Spinal cord (tissue), 10 donors: Measurements from ENCODE around the gene CDC40. TPM values are rescaled to one million over a fixed set of nuclear protein-coding genes. Genes with fewer than 3 reads are reported as not detected.

Experiments used
- DNase-seq, 6 donors: peaks; one replicate each; pipeline versions ENCODE4 v3.0.0 to v3.0.0-alpha.2; 2013 to 2015; ENCODE audit warnings: low spot score in 6 of 6, low read depth in 4 of 6
- H3K27ac ChIP-seq: one replicate; pipeline ENCODE4 v1.5.1; 2013; ENCODE audit warnings: low read depth, low read length, control low read depth
- H3K27me3 ChIP-seq: one replicate; pipeline ENCODE4 v1.6.1; 2013; ENCODE audit warnings: low read length; ENCODE audit not compliant: control insufficient read depth, insufficient read depth
- H3K36me3 ChIP-seq: one replicate; pipeline ENCODE4 v1.6.1; 2013; ENCODE audit warnings: low read length; ENCODE audit not compliant: control insufficient read depth, insufficient read depth
- H3K4me1 ChIP-seq: one replicate; pipeline ENCODE4 v1.6.1; 2013; ENCODE audit warnings: low read length; ENCODE audit not compliant: control insufficient read depth, insufficient read depth
- H3K4me3 ChIP-seq: one replicate; pipeline ENCODE4 v1.5.1; 2013; ENCODE audit warnings: low read depth, low read length, control low read depth
- H3K9me3 ChIP-seq: one replicate; pipeline ENCODE4 v1.6.1; 2013; ENCODE audit warnings: low read length; ENCODE audit not compliant: control insufficient read depth, insufficient read depth
- WGBS: methylation state at CpG from one replicate; pipeline ENCODE4 v1.1.5; 2013; ENCODE audit warnings: missing lambda C conversion rate; ENCODE audit not compliant: insufficient coverage; 5-methylcytosine and 5-hydroxymethylcytosine counted together
- long read RNA-seq, 4 donors: transcript quantifications; one replicate each; lab custom pipeline, GENCODE V29; 2026
- polyA plus RNA-seq, 2 donors: library from polyadenylated mRNA; unstranded; fragments of 120-200 nt; gene quantifications; one replicate each; pipeline ENCODE4 v1.2.1, GENCODE V29; 2013; ENCODE audit not compliant: insufficient read length in 2 of 2
- total RNA-seq, 2 donors: library from RNA; depleted of rRNA in 1 of 2; stranded (reverse); fragments of 120-200 nt in 1 of 2; fragments of >200 nt in 1 of 2; gene quantifications; one replicate each; pipeline versions ENCODE4 v1.2.3 to v1.2.4, GENCODE V29; 2013 to 2014
- donor health status: healthy.

Gene CDC40
- total RNA-seq = 10 to 100 TPM; 26.6 to 26.9 TPM
- polyA plus RNA-seq = 10 to 100 TPM; 20.2 to 22.6 TPM
- long read RNA-seq, donor 1, transcript CDC40-201 (15 exons, 3,848 nt) = major isoform, 5 of 5 reads
- long read RNA-seq, donor 1, partial matches to known transcripts = 0 of 5 reads
- long read RNA-seq, donor 1, other reads (novel, unspliced or antisense) = 0 of 5 reads
- long read RNA-seq, donor 2 = 0 reads
- long read RNA-seq, donor 3 = 0 reads
- long read RNA-seq, donor 4, partial matches to known transcripts = 15 of 15 reads
- long read RNA-seq, donor 4, other reads (novel, unspliced or antisense) = 0 of 15 reads

DNA sequence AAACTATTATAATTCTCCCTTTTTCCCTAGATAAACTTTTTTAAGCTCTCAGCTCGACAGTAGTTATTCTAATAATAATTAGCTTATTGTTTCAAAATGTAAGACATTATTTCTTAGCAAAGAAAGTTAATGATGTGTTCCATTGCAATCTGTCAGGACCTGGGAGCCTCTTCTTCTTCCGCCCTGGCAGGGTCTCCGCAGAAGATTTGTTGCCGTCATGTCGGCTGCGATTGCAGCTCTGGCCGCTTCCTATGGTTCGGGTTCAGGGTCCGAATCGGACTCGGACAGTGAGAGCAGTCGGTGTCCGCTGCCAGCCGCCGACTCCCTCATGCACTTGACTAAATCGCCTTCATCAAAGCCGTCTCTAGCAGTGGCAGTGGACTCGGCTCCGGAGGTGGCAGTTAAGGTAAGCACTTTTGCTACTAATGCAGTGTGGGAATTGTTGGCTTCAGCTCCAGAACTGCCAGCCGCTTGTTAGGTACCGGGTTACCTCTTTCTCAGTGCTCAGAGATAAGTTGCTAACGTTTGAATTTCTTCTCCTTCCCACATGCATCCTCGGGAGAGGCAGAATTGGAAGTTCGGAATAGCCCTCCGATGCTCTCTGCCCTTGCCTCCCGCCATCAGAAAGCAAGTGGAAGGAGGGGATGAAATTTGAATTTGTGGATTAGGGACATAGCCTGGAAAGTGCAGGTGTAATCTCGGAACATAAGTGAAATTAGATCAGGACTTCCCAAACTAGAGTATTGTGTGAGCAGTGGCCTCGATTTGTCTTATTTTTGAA is at the start of gene CDC40:
TSS of gene CDC40 (plus strand) at position 200 of the 781 bp plus-strand sequence. CDS start at position 218, 18 bp downstream.
- under 1% methylated on average over 21 of the region's 28 CpGs for WGBS
- peak within 1 kb of the TSS; percentile 96 for H3K4me3 ChIP-seq
- no peaks in the 10 kb centered on the region for H3K36me3 ChIP-seq

DNA sequence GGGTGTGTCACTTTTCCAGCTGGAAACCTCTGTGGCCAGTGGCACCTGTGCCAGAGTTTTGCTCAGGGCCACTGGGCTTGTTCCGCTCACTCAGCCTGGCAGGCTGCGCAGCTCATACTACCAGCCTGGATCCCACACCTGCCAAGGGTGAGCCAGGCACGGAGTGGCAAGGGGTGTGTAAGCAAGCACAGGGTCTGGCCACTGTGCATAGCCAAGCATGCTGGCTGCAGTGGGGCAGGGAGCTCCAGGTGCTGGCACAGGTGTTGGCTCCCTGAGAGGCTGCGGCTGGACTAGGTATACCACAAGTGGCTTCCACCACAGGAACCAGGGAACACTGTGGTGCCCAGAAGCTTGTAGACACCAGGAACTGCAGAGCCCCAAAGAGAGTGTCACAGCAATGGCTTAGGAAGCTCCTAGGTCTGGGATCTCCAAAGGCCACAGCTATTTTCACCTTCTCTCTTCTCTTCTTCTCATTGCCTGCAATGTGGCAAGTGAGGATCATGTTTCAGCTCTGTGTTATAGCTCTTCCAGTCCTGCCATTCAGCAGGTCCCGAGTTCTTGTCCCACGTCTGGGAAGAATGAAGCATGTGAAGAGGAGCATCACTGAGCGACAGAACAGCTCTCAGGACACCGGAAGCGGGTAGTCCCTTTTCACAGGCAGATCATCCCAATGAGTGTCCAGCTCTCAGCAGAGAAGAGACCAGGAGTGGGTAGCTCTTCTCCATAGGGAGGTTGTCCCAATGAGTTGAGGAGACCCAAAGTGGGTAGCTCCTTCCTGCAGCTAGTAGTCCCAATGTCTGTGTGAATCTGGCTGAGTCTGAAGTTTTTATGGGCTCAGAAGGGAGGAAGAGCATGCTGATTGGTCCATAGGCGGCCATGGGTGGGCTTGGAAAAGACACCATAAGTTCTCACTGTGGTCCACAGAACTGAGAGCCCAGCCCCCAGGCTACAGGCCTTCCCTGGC is 42.0 kb upstream of the CDC40 start:
- H3K9me3 ChIP-seq = peaks cover 5% of the 10 kb centered on the region

More for the DNA sequence above, at the start of gene CDC40:
- no peaks in the 10 kb centered on the region for H3K9me3 ChIP-seq
- H3K27ac ChIP-seq = peak within 1 kb of the TSS; percentile 96
- peak in 2 of 6 donors; percentile 33 to 83 for DNase-seq
- H3K4me1 ChIP-seq = no peaks in the 10 kb centered on the region
- H3K27me3 ChIP-seq = no peaks in the 10 kb centered on the region

DNA sequence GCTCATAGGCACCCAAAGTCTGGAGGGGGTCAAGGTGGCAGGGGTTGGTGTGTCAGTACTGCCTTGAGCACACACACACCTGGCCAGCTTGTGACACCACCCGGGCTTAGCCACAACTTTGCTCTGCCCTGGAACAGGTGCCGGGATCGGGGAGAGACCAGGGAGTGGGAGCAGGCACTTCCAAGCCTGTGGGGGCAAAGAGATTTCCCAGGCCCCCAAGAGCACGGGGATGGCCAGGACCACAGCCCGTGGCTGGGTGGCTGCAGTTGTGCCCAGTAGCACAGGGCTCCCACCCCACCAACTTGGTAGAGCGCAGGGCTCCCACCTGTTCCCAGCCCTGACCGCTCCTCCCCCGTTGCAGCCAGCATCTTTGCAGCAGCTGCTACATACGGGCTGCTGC is 41.2 kb upstream of the CDC40 start:
- no peaks in the 10 kb centered on the region for H3K4me1 ChIP-seq
- WGBS = 96% methylated on average over 9 of the region's 9 CpGs
- no peak overlapping the region for H3K4me3 ChIP-seq
- H3K27ac ChIP-seq = no peak overlapping the region
- H3K9me3 ChIP-seq = peaks cover 5% of the 10 kb centered on the region
- H3K27me3 ChIP-seq = no peaks in the 10 kb centered on the region
- peaks cover 12% of the 10 kb centered on the region for H3K36me3 ChIP-seq
- no peak for DNase-seq

More for the DNA sequence above, 42.0 kb upstream of the CDC40 start:
- no peak for DNase-seq
- 97% methylated on average over 10 of the region's 10 CpGs for WGBS
- Histone ChIP-seq H3K27ac (no peak overlapping the region), H3K36me3 (peaks cover 12% of the 10 kb centered on the region), H3K4me1 (no peaks in the 10 kb centered on the region), H3K4me3 (no peak overlapping the region), H3K27me3 (no peaks in the 10 kb centered on the region)

GRCh38 chr6:110140650-110141049 is 39.6 kb upstream of the CDC40 start:
- peaks cover 5% of the 10 kb centered on the region for H3K9me3 ChIP-seq
- H3K4me1 ChIP-seq = no peaks in the 10 kb centered on the region
- no peak for DNase-seq
- H3K27ac ChIP-seq = no peak overlapping the region
- peaks cover 12% of the 10 kb centered on the region for H3K36me3 ChIP-seq
- no CpG with 5 or more reads among the region's 2 CpGs for WGBS
- H3K4me3 ChIP-seq = no peak overlapping the region
- no peaks in the 10 kb centered on the region for H3K27me3 ChIP-seq

DNA sequence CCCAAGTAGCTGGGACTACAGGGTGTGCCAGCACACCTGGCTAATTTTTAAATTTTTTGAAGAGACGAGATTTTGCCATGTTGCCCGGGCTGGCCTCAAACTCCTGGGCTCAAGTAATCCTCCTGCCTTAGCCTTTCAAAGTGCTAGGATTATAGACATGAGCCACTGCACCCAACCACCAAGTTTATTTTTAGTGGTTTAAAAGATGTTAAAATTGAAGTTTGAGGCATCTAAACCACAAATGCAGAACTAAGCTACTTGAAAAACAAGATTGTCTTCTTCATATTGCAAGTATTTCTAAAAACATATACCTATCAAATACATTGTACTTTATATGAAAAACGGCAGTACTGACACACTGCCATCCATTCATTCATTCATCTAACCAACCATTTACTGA is 32.4 kb upstream of the CDC40 start:
- Histone ChIP-seq H3K4me3 (no peak overlapping the region), H3K4me1 (no peaks in the 10 kb centered on the region), H3K36me3 (no peaks in the 10 kb centered on the region), H3K27ac (no peak overlapping the region), H3K9me3 (no peaks in the 10 kb centered on the region), H3K27me3 (no peaks in the 10 kb centered on the region)
- WGBS = 94% methylated on average over 2 of the region's 3 CpGs
- DNase-seq = no peak

DNA sequence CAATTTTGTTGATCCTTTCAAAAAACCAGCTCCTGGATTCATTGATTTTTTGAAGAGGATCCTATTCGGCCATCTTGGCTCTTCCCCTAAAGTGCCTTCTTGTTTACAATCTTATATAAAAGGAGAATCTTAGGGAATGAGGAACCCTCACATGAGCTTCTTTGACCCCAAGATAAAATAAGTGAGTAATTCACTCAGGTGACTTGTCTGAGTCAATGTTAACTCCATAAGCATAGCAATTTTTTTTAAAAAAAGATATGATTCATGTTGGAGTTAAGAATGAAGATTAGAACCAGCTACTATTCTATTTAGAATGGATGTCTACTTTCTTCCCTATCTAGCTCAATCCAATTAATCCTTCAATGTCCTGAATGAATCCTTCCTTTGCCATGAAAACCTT is 21.7 kb upstream of the CDC40 start:
- H3K4me1 ChIP-seq = no peaks in the 10 kb centered on the region
- no peak overlapping the region for H3K4me3 ChIP-seq
- H3K36me3 ChIP-seq = no peaks in the 10 kb centered on the region
- H3K27me3 ChIP-seq = no peaks in the 10 kb centered on the region
- no CpG with 5 or more reads among the region's 1 CpG for WGBS
- DNase-seq = no peak
- H3K9me3 ChIP-seq = no peaks in the 10 kb centered on the region
- no peak overlapping the region for H3K27ac ChIP-seq

- Histone ChIP-seq H3K4me1 (no peaks in the 10 kb centered on the region), H3K27ac (no peak overlapping the region), H3K27me3 (no peaks in the 10 kb centered on the region), H3K4me3 (no peak overlapping the region), H3K36me3 (no peaks in the 10 kb centered on the region), H3K9me3 (no peaks in the 10 kb centered on the region)
- WGBS = 60% methylated on average over 1 of the region's 2 CpGs
- DNase-seq = no peak
Observed at GRCh38 chr6:110170081-110170480, 10.1 kb upstream of the CDC40 start.

- H3K27me3 ChIP-seq = no peaks in the 10 kb centered on the region
- no peak overlapping the region for H3K4me3 ChIP-seq
- H3K27ac ChIP-seq = no peak overlapping the region
- H3K9me3 ChIP-seq = no peaks in the 10 kb centered on the region
- H3K4me1 ChIP-seq = no peaks in the 10 kb centered on the region
- 85% methylated on average over 4 of the region's 4 CpGs for WGBS
- no peaks in the 10 kb centered on the region for H3K36me3 ChIP-seq
- DNase-seq = peak in 1 of 6 donors; percentile 10
Observed at GRCh38 chr6:110173506-110174132, 6.6 kb upstream of the CDC40 start.
